ENCODE results near the gene APEH.

The APEH gene

DNA sequence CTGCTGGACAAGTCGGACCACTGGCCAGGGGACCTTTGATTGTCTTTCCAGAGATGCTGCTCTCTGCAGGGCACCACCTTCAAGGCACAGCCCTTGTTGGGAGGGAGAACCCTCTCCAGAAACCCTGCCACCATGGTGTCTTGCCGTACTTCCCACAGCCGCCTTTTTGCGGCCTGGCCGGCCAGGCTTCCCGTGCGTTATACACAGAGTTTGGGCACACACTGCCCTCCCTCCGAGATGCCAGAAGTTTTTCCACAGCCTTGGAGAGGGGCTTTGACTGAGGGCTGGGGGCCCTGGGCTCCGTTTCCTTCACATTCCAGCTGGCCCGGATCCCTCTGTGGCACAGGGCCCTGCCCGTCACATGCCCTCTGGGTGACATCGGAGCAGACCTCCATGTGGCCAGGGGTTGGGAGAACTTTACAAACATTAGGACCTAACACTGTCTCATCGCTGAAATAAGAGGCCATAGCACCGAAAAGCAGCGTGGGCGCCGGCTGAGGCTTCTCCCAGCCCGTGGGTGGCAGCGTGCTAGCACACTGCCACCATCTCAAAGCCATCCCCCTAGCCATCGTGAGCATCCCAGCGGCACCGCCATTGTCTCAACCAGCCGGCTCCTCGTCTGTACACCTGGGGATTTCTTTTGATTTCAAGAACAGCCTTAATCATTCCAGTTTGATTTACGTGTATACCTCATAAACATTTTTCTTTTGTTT is 6.3 kb upstream of the APEH start:
- H3K4me3 ChIP-seq (ENCODE audit: low read length): no peak overlapping the region
- no peak for DNase-seq (ENCODE audit: low read depth)
- TF ChIP-seq, protein P1, sequence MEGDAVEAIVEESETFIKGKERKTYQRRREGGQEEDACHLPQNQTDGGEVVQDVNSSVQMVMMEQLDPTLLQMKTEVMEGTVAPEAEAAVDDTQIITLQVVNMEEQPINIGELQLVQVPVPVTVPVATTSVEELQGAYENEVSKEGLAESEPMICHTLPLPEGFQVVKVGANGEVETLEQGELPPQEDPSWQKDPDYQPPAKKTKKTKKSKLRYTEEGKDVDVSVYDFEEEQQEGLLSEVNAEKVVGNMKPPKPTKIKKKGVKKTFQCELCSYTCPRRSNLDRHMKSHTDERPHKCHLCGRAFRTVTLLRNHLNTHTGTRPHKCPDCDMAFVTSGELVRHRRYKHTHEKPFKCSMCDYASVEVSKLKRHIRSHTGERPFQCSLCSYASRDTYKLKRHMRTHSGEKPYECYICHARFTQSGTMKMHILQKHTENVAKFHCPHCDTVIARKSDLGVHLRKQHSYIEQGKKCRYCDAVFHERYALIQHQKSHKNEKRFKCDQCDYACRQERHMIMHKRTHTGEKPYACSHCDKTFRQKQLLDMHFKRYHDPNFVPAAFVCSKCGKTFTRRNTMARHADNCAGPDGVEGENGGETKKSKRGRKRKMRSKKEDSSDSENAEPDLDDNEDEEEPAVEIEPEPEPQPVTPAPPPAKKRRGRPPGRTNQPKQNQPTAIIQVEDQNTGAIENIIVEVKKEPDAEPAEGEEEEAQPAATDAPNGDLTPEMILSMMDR (conservative IDR thresholded peaks at IDR 0.05; ENCODE audit: low read length): no peak

DNA sequence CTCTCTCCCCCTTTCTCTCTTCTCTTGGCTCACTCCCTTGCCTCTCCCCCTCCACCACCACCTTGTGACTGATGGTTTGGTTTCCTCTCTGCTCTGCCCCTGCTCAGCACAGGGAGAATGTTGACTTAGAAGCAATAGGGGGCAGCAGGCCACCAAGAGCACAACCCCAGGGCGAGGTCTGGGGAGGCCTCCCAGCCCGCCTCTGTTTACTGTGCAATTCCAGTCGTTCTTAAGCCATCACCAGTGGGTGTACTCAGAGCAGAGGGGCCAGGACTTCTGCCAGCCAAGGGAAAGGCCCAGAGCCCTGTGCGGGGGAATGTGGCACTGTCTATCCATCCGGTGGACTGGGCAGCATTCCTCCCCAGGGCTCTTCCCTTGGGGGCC is 5.7 kb upstream of the APEH start:
- DNase-seq (ENCODE audit: low read depth): no peak
- no peak overlapping the region for H3K4me3 ChIP-seq (ENCODE audit: low read length)
- TF ChIP-seq, protein P1 (conservative IDR thresholded peaks at IDR 0.05; ENCODE audit: low read length): no peak

DNA sequence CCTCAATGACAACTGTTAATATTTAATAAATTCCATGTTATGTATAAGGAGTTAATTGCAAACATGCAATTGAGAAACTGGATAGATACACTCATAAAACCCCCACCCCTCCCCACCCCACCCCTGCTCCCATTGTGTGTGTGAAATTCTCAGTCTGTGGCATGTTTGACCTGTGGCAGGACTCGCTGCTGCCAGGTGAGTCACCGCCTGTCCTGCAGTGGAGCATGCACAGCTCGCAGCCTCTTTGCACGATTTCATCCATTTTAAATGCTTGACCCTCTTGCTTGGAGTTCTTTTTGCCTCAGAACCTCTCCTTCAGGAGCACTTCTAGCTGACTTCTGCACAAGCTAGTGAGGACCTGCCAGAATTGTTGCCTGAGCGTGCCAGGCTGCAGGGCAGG is 5.3 kb upstream of the APEH start:
- DNase-seq (ENCODE audit: low read depth): peak; percentile 23
- TF ChIP-seq, protein P1 (conservative IDR thresholded peaks at IDR 0.05; ENCODE audit: low read length): no peak
- H3K4me3 ChIP-seq (ENCODE audit: low read length): no peak overlapping the region

DNA sequence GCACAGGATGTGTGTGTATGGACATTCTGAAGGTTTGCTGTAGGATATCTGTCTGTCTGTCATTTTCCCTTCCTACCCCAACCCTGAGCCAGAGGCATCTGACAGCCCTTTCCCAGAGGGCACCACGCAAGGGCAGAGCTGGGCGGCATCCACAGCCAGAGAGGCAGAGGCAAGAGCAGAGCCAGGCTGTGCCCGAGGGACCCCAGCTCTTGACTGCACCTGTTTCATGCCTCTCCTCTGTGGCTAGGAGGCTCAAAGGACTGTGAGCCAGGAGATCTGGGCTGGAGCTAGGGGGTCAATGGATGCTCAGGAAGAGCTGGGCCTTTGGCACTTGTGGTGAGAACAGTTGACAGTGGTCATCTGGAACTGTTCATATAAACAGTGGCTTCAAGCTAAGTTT is 4.8 kb upstream of the APEH start:
- no peak for DNase-seq (ENCODE audit: low read depth)
- H3K4me3 ChIP-seq (ENCODE audit: low read length): no peak overlapping the region
- TF ChIP-seq, protein P1 (conservative IDR thresholded peaks at IDR 0.05; ENCODE audit: low read length): no peak

DNA sequence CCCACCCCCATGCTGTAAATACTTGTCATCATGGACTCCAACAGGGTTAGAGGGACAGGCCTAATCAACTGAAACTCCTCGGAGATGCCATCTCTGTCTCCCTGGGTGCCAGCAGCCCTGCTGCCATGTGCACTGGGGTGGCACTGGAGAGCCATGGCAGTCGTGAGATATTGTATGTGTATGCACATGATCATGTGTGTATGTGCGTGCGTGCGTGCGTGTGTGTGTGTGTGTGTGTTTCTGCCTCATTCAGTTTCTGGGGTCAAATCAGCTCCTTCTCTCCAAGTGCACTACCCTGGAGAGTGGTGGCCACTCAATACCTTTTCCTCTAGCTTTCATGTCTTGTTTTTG is 3.2 kb upstream of the APEH start:
- no peak overlapping the region for H3K4me3 ChIP-seq (ENCODE audit: low read length)
- TF ChIP-seq, protein P1 (conservative IDR thresholded peaks at IDR 0.05; ENCODE audit: low read length): no peak
- no peak for DNase-seq (ENCODE audit: low read depth)

DNA sequence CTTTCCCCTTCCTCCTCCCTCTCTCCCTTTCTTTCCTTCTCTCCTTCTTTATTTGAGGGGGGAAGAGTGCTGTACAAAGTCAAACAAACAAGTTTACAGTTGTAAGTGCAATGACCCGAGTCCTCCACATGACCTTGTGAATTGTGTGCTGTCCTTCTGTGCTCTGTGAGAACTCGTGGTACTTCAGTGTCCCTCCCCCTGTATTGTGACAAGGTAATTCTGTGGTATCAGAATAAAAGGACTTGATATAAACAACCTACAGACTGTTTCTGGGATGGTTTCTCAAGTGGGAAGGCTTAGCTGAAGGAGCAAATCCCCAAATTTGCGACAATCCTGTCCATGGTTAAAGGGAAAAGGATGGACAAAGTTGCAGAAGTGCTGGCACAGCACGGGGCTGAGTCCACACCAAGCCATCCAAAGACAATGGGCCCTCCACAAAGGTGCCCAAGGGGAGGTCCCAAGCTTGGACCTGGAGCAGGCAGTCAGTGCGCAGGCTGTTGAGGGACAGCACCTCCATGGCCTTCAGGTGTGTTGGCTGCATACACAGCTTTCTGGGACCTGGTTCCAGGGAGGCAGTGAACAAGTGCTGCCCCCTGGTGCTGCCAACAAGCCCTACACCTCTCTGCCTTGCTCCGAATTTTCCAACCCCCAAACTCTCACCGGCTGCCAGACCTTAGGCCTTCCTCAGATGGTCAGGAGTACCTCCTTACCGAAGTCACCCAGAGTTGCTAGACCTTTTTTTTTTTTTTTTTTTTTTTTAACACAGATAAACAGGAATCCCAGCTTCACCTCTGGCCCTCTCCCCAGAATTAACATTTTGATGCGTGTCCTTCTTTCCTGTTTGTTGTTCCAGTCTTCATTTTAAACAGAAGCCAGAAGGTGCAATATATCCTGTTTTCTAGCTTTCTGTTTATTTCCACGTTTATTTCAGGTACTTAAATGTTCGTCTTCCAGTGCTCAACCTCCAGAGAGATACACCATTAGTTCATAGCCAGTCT is 2.6 kb upstream of the APEH start:
- DNase-seq (ENCODE audit: low read depth): peak; percentile 51

More for the DNA sequence above, 2.6 kb upstream of the APEH start:
- TF ChIP-seq, protein P1 (conservative IDR thresholded peaks at IDR 0.05; ENCODE audit: low read length): peak; percentile 84
- no peak overlapping the region for H3K4me3 ChIP-seq (ENCODE audit: low read length)

Measured in AG10803 (cell line).